HepG2 (cell line): Measurements from ENCODE around the gene LSM12. TPM values are rescaled to one million over a fixed set of nuclear protein-coding genes. Genes with fewer than 3 reads are reported as not detected.

ENCODE experiments used
- ATF4 ChIP-seq, 2 experiments: fragments of 450-650 bp in 1 of 2; sonication (generic) in 1 of 2; formaldehyde crosslinking; IDR thresholded peaks; 2 replicates each; pipeline versions ENCODE4 v1.5.0 to v1.8.0; 2020 to 2022; ENCODE audit warnings: mild to moderate bottlenecking in 1 of 2, missing genetic modification reagents in 1 of 2
- BRF2 ChIP-seq: sonication (generic); formaldehyde crosslinking; IDR thresholded peaks from 2 replicates; pipeline ENCODE4 v1.8.1; 2022; ENCODE audit warnings: mild to moderate bottlenecking, missing genetic modification reagents
- DBP ChIP-seq: sonication (generic); formaldehyde crosslinking; IDR thresholded peaks from 2 replicates; pipeline ENCODE4 v1.4.0; 2020; ENCODE audit warnings: missing genetic modification reagents; ENCODE audit errors: not compliant biosample characterization
- FOXP4 ChIP-seq: sonication (generic); formaldehyde crosslinking; IDR thresholded peaks from 2 replicates; pipeline ENCODE4 v1.4.0; 2020; ENCODE audit warnings: missing genetic modification reagents
- GABPB1 ChIP-seq: IDR thresholded peaks from 2 replicates; pipeline ENCODE4 v1.6.1; 2016; ENCODE audit warnings: mild to moderate bottlenecking, missing genetic modification reagents, moderate library complexity, missing compliant biosample characterization
- GATA4 ChIP-seq: sonication (generic); IDR thresholded peaks from 2 replicates; pipeline ENCODE4 v1.6.1; 2016; ENCODE audit warnings: antibody characterized with exemption, low read depth, borderline replicate concordance
- GFI1 ChIP-seq: sonication (generic); formaldehyde crosslinking; IDR thresholded peaks from 2 replicates; pipeline ENCODE4 v1.5.0; 2020; ENCODE audit warnings: missing genetic modification reagents, mild to moderate bottlenecking, borderline replicate concordance
- HNRNPLL ChIP-seq: fragments of 200-400 bp; formaldehyde crosslinking; IDR thresholded peaks from 2 replicates; pipeline ENCODE4 v1.6.1; 2017; ENCODE audit warnings: mild to moderate bottlenecking, low read depth, low read length; ENCODE audit not compliant: poor library complexity, severe bottlenecking
- ISL2 ChIP-seq: sonication (generic); formaldehyde crosslinking; IDR thresholded peaks from 2 replicates; pipeline ENCODE4 v1.5.0; 2020; ENCODE audit warnings: missing genetic modification reagents
- MATR3 ChIP-seq: sonication (generic); formaldehyde crosslinking; IDR thresholded peaks from 2 replicates; pipeline ENCODE4 v1.4.0; 2020; ENCODE audit warnings: missing genetic modification reagents
- NFKB2 ChIP-seq: sonication (generic); formaldehyde crosslinking; IDR thresholded peaks from 2 replicates; pipeline ENCODE4 v1.4.0; 2020; ENCODE audit warnings: missing genetic modification reagents, borderline replicate concordance
- PCBP1 ChIP-seq: fragments of 200-400 bp; formaldehyde crosslinking; IDR thresholded peaks from 2 replicates; pipeline ENCODE4 v1.6.1; 2017; ENCODE audit warnings: mild to moderate bottlenecking, low read depth, low read length, borderline replicate concordance
- PCBP2 ChIP-seq: fragments of 200-400 bp; formaldehyde crosslinking; optimal IDR thresholded peaks from 2 replicates; pipeline ENCODE3; 2018; ENCODE audit warnings: low read length, low read depth; ENCODE audit not compliant: poor library complexity, severe bottlenecking
- ZFP36 ChIP-seq: fragments of 150-350 bp; IDR thresholded peaks from 2 replicates; pipeline ENCODE4 v1.6.1; 2018; ENCODE audit warnings: borderline replicate concordance, low read length, low read depth; ENCODE audit not compliant: partially characterized antibody
- ZNF136 ChIP-seq: sonication (generic); formaldehyde crosslinking; IDR thresholded peaks from 2 replicates; pipeline ENCODE4 v1.8.1; 2022; ENCODE audit warnings: low read depth, mild to moderate bottlenecking, moderate library complexity, missing genetic modification reagents
- ZNF160 ChIP-seq: sonication (generic); formaldehyde crosslinking; IDR thresholded peaks from 2 replicates; pipeline ENCODE4 v1.8.0; 2022; ENCODE audit warnings: mild to moderate bottlenecking, inconsistent platforms, missing genetic modification reagents
- ZNF253 ChIP-seq: sonication (generic); formaldehyde crosslinking; IDR thresholded peaks from 2 replicates; pipeline ENCODE4 v1.8.0; 2022; ENCODE audit warnings: mild to moderate bottlenecking, missing genetic modification reagents, borderline replicate concordance
- ZNF484 ChIP-seq: sonication (generic); formaldehyde crosslinking; IDR thresholded peaks from 2 replicates; pipeline ENCODE4 v1.5.1; 2020; ENCODE audit warnings: mild to moderate bottlenecking, low read depth, missing genetic modification reagents, borderline replicate concordance
- ZNF598 ChIP-seq: sonication (generic); formaldehyde crosslinking; IDR thresholded peaks from 2 replicates; pipeline ENCODE4 v1.5.1; 2020; ENCODE audit warnings: mild to moderate bottlenecking, missing genetic modification reagents, borderline replicate concordance
- ZNF710 ChIP-seq: sonication (generic); formaldehyde crosslinking; IDR thresholded peaks from 2 replicates; pipeline ENCODE4 v1.5.0; 2020; ENCODE audit warnings: mild to moderate bottlenecking, missing genetic modification reagents, borderline replicate concordance
- ZNF772 ChIP-seq: sonication (generic); formaldehyde crosslinking; IDR thresholded peaks from 2 replicates; pipeline ENCODE4 v1.5.0; 2020; ENCODE audit warnings: mild to moderate bottlenecking, missing genetic modification reagents
- ZNF776 ChIP-seq: sonication (generic); formaldehyde crosslinking; IDR thresholded peaks from 2 replicates; pipeline ENCODE4 v1.4.0; 2020; ENCODE audit warnings: mild to moderate bottlenecking, missing genetic modification reagents
- polyA plus RNA-seq, 8 experiments: library from polyadenylated mRNA; depleted of rRNA in 3 of 8; stranded (reverse) in 7 of 8; unstranded in 1 of 8; fragments of >200 nt; fragmentation: Illumina TruSeq in 4 of 8; extraction: Trizol in 4 of 8; gene quantifications; 2 replicates each; pipeline versions ENCODE4 v1.2.1 to v1.2.3, GENCODE V29; 2011 to 2016; ENCODE audit warnings: low read depth in 4 of 8, missing spikeins in 1 of 8, mixed read lengths in 1 of 8; ENCODE audit not compliant: insufficient read depth in 1 of 8
- total RNA-seq, 5 experiments: library from RNA; depleted of rRNA; stranded (reverse); fragments of >200 nt; fragmentation: Illumina TruSeq; extraction: Trizol; gene quantifications; 2 replicates each; pipeline ENCODE4 v1.2.3, GENCODE V29; 2016; ENCODE audit warnings: low read depth in 1 of 5

The LSM12 gene
- total and polyA plus RNA-seq, 2 of the 13 experiments (the other 11 are each of a cell fraction or from before 2014, with no cell fraction given), result 52.8 to 55.7 TPM

- TF ChIP-seq FOXP4 (peak; percentile 53; the same call in 1 of the 2 replicates), ZNF136 (no peak), ZNF598 (CRISPR knock-in tag) (no peak), ZNF253 (CRISPR knock-in tag) (no peak), ZNF160 (CRISPR knock-in tag) (0 out of 2 replicates have a peak, but pooled peaks have one; percentile 47), DBP (CRISPR knock-in tag) (no peak), BRF2 (no peak), ISL2 (CRISPR knock-in tag) (no peak), NFKB2 (CRISPR knock-in tag) (no peak), ZNF710 (CRISPR knock-in tag) (peak; percentile 82; the same call in 1 of the 2 replicates), MATR3 (no peak), PCBP2 (no peak), PCBP1 (no peak), ATF4 (CRISPR knock-in tag; IDR thresholded peaks at IDR 0.05) (peak in 1 of 2 experiments; percentile 100; a peak in 2 of 4 replicates), ZFP36 (no peak), ZNF772 (CRISPR knock-in tag) (no peak), GATA4 (no peak), GFI1 (CRISPR knock-in tag) (no peak), ZNF776 (CRISPR knock-in tag) (no peak), ZNF484 (no peak), HNRNPLL (no peak), GABPB1 (CRISPR knock-in tag) (peak; percentile 84)
These were observed 64.2 kb downstream of the LSM12 start (continued) for GRCh38 chr17:44002141-44002848.
